Rectal smooth muscle tissue (tissue), 1 donor: Measurements from ENCODE around the gene FAU.

Experiments used
- H3K27ac ChIP-seq: one replicate; pipeline ENCODE4 v1.7.0; 2013; ENCODE audit warnings: low read depth, low read length, inconsistent platforms
- H3K27me3 ChIP-seq: one replicate; pipeline ENCODE4 v1.7.0; 2013; ENCODE audit warnings: low read length; ENCODE audit not compliant: control insufficient read depth, insufficient read depth
- H3K36me3 ChIP-seq: one replicate; pipeline ENCODE4 v1.7.0; 2013; ENCODE audit warnings: low read length; ENCODE audit not compliant: control insufficient read depth, insufficient read depth
- H3K4me1 ChIP-seq: one replicate; pipeline ENCODE4 v1.7.0; 2013; ENCODE audit warnings: low read length; ENCODE audit not compliant: control insufficient read depth, insufficient read depth
- H3K4me3 ChIP-seq: one replicate; pipeline ENCODE4 v1.7.0; 2013; ENCODE audit warnings: low read length
- H3K9ac ChIP-seq: one replicate; pipeline ENCODE4 v1.7.0; 2013; ENCODE audit warnings: low read length

FAU gene

DNA sequence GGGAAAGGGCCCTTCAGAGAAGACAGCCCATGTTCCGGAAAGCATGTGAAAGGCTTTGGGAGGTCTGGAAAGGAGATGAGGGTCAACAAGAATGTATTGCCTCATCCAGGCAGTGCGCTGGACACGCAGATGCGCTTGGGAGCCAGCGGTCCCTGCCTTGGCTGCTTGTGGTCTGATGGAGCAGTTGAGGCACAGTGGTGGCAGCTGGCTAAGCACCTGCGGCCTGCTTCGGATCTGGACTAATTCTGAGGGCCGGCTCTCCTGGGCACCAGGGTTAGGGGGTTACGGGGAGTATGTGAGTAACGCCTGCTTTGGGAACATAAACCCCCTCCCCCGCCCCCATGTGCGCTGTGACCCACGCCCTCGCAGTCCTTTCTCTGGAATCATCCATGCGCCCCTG, 14.9 kb downstream of the FAU start:
- Histone ChIP-seq H3K4me3 (no peak overlapping the region), H3K9ac (no peak overlapping the region), H3K27me3 (no peaks in the 10 kb centered on the region), H3K4me1 (peaks cover 8% of the 10 kb centered on the region), H3K36me3 (peaks cover 10% of the 10 kb centered on the region), H3K27ac (no peak overlapping the region)

GRCh38 chr11:65104628-65105027, 17.3 kb downstream of the FAU start:
- Histone ChIP-seq H3K4me1 (no peaks in the 10 kb centered on the region), H3K4me3 (no peak overlapping the region), H3K27me3 (no peaks in the 10 kb centered on the region), H3K36me3 (peaks cover 10% of the 10 kb centered on the region), H3K27ac (no peak overlapping the region), H3K9ac (no peak overlapping the region)

- Histone ChIP-seq H3K27me3 (no peaks in the 10 kb centered on the region), H3K36me3 (peaks cover 6% of the 10 kb centered on the region), H3K4me3 (no peak overlapping the region), H3K27ac (no peak overlapping the region), H3K9ac (no peak overlapping the region), H3K4me1 (no peaks in the 10 kb centered on the region)
Measured at GRCh38 chr11:65103476-65103875, 18.5 kb downstream of the FAU start.

DNA sequence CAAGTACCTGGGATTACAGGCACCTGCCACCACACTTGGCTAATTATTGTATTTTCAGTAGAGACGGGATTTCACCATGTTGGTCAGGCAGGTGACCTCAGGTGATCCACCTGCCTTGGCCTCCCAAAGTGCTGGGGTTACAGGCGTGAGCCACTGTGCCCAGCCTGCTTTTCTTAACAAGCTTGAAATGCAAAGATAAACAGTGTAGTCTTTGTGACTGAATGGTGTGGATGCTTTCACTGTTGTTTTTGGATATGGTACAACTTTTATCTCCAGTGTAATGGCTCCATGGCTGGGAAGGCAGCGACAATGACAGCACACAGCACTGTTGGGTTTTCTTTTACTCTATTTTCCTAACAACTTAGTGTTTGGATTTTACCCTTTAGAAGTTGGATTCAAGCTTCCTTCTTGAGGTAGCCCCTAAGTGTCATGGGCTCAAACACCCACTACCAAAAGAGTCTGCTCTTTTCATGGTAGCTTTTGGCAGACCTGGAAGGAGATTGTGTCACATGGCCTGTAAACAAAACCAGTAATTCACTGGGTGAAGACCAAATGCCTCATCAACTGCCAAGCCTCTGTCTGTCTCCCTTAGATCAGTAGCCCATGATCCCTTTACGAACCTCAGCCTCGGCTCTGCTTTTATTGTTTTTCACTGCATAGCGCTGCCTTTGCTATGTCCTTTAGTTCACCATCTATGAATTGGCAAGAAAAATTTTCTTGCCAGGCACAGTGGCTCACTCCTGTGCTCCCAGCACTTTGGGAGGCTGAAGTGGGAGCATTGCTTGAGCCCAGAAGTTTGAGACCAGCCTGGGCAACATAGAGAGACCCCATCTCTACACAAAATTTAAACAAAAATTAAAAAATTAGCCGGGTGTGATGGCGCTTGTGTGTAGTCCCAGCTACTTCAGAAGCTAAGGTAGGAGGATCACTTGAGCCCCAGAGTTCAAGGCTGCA, 19.5 kb downstream of the FAU start:
- no peak overlapping the region for H3K4me3 ChIP-seq
- H3K9ac ChIP-seq = no peak overlapping the region
- H3K36me3 ChIP-seq = peaks cover 6% of the 10 kb centered on the region
- no peak overlapping the region for H3K27ac ChIP-seq
- no peaks in the 10 kb centered on the region for H3K4me1 ChIP-seq
- H3K27me3 ChIP-seq = no peaks in the 10 kb centered on the region

DNA sequence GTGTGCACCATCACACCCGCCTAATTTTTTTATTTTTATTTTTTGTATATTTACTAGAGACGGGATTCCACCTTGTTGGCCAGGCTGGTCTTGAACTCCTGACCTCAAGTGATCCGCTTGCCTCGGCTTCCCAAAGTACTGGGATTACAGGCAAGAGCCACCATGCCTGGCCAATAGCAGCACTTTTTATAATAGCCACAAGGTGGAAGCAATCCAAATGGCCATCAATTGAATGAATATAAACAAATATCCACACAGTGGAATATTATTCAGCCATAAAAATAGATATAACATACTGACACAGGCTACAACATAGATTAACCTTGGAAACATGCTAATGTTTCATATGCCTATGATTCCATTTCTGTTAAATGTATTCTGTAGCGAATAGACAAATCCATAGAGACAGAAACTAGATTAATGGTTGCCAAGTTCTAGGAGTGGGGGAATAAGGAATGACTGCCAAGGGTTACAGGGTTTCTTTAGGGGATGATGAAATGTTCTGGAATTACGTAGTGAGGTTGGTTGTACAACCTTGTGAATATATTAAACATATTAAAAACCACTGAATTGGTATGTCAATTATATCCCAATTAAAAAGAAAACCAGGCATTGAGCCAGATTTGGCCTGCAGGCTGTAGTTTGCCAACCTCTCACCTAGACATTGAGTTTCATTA, 21.1 kb downstream of the FAU start:
- Histone ChIP-seq H3K27me3 (no peaks in the 10 kb centered on the region), H3K27ac (no peak overlapping the region), H3K4me3 (no peak overlapping the region), H3K9ac (no peak overlapping the region), H3K36me3 (peaks cover 6% of the 10 kb centered on the region), H3K4me1 (peaks cover 8% of the 10 kb centered on the region)

DNA sequence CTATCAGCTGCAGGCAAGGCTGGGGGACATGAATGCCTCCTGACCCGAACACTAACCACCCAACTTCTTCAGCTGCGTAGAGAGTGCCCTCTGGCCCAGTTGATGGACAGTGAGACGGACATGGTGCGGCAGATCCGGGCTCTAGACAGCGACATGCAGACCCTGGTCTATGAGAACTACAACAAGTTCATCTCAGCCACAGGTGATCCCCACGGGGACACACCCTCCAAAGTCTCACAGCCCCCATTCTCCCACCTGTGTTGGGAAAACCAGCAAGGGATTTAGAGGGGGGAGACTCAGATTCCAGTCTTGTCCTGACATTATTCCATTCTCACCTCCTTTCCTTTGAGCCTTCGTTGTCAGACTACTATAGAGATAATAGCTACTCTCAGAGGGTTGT, 25.0 kb downstream of the FAU start:
- Histone ChIP-seq H3K9ac (peak overlapping the region; percentile 26), H3K36me3 (no peaks in the 10 kb centered on the region), H3K27ac (peak overlapping the region; percentile 76), H3K4me1 (peaks cover 10% of the 10 kb centered on the region), H3K4me3 (peak overlapping the region; percentile 40), H3K27me3 (no peaks in the 10 kb centered on the region)

- Histone ChIP-seq H3K27me3 (no peaks in the 10 kb centered on the region), H3K36me3 (no peaks in the 10 kb centered on the region), H3K27ac (peak within 1 kb of the TSS; percentile 76), H3K4me1 (peaks cover 10% of the 10 kb centered on the region), H3K9ac (peak within 1 kb of the TSS; percentile 32), H3K4me3 (peak within 1 kb of the TSS; percentile 66)
Measured at GRCh38 chr11:65095974-65096806, 25.7 kb downstream of the FAU start, which contains the start of gene VPS51. Gene VPS51 (plus strand): TSS chr11:65096214. CDS start chr11:65096251, 37 bp downstream.

DNA sequence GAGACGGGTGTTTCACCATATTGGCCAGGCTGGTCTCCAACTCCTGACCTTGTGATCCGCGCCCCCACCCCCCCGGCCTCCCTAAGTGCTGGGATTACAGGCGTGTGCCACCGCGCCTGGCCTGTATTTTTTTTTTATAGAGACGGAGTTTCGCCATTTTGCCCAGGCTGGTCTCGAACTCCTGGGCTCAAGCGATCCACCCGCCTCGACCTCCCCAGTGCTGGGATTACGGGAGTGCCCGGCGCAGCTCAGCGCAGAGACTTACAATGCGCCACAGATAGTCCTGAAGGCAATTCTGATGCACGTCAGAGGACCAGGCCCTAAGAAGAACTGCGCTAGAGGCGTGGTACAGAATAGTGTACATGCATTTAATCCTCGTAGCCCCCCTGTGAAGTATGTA, 26.5 kb downstream of the FAU start:
- peak overlapping the region; percentile 66 for H3K4me3 ChIP-seq
- H3K27me3 ChIP-seq = no peaks in the 10 kb centered on the region
- H3K9ac ChIP-seq = no peak overlapping the region
- no peaks in the 10 kb centered on the region for H3K36me3 ChIP-seq
- peak overlapping the region; percentile 76 for H3K27ac ChIP-seq
- peaks cover 10% of the 10 kb centered on the region for H3K4me1 ChIP-seq

- no peak overlapping the region for H3K9ac ChIP-seq
- peaks cover 11% of the 10 kb centered on the region for H3K36me3 ChIP-seq
- H3K27ac ChIP-seq = no peak overlapping the region
- H3K4me1 ChIP-seq = peaks cover under 1% of the 10 kb centered on the region
- no peaks in the 10 kb centered on the region for H3K27me3 ChIP-seq
- H3K4me3 ChIP-seq = no peak overlapping the region
Measured at GRCh38 chr11:65090628-65091027, 31.3 kb downstream of the FAU start.

GRCh38 chr11:65089621-65090020, 32.3 kb downstream of the FAU start:
- no peak overlapping the region for H3K9ac ChIP-seq

GRCh38 chr11:65087827-65088226, 34.1 kb downstream of the FAU start:
- peaks cover 4% of the 10 kb centered on the region for H3K4me1 ChIP-seq
- no peaks in the 10 kb centered on the region for H3K27me3 ChIP-seq
- H3K9ac ChIP-seq = no peak overlapping the region
- H3K27ac ChIP-seq = no peak overlapping the region
- H3K36me3 ChIP-seq = peaks cover 11% of the 10 kb centered on the region
- no peak overlapping the region for H3K4me3 ChIP-seq

More at GRCh38 chr11:65089621-65090020, 32.3 kb downstream of the FAU start:
- Histone ChIP-seq H3K36me3 (peaks cover 11% of the 10 kb centered on the region), H3K4me3 (no peak overlapping the region), H3K4me1 (peaks cover 1% of the 10 kb centered on the region), H3K27ac (no peak overlapping the region), H3K27me3 (no peaks in the 10 kb centered on the region)

- H3K36me3 ChIP-seq = peaks cover 11% of the 10 kb centered on the region
- H3K27me3 ChIP-seq = no peaks in the 10 kb centered on the region
- no peak overlapping the region for H3K9ac ChIP-seq
- peaks cover 4% of the 10 kb centered on the region for H3K4me1 ChIP-seq
- no peak overlapping the region for H3K4me3 ChIP-seq
- no peak overlapping the region for H3K27ac ChIP-seq
Measured at GRCh38 chr11:65087216-65087615, 34.7 kb downstream of the FAU start.
